Neural cell (in vitro differentiated cells): Measurements from ENCODE around the gene ITGAL. TPM values are rescaled to one million over a fixed set of nuclear protein-coding genes. Genes with fewer than 3 reads are reported as not detected.

Source experiments
- H2AFZ ChIP-seq: fragments of 200-600, 300-800 bp; sonication (generic), shearing (Covaris generic); 2 replicates; pipeline ENCODE4 v1.6.0; 2014; ENCODE audit warnings: low read depth, mild to moderate bottlenecking, antibody characterized with exemption, low read length, moderate library complexity
- H3F3A ChIP-seq: fragments of 200-600 bp; shearing (Covaris generic); 2 replicates; pipeline ENCODE4 v1.6.1; 2016; ENCODE audit warnings: mild to moderate bottlenecking, moderate library complexity, mixed read lengths, antibody characterized with exemption, low read length; ENCODE audit not compliant: insufficient read depth, poor library complexity, severe bottlenecking
- H3K27ac ChIP-seq: fragments of 200-600, 300-800 bp; sonication (generic), shearing (Covaris generic); 2 replicates; pipeline ENCODE4 v1.5.1; 2014; ENCODE audit warnings: mild to moderate bottlenecking, low read length, moderate library complexity
- H3K27me3 ChIP-seq: fragments of 300-800, 200-600 bp; sonication (generic), shearing (Covaris generic); 2 replicates; pipeline ENCODE4 v1.6.0; 2014; ENCODE audit warnings: mild to moderate bottlenecking, low read depth, low read length, moderate library complexity; ENCODE audit not compliant: insufficient read depth
- H3K36me3 ChIP-seq: fragments of 300-800, 200-600 bp; sonication (generic), shearing (Covaris generic); 2 replicates; pipeline ENCODE4 v1.5.1; 2014; ENCODE audit warnings: mild to moderate bottlenecking, antibody characterized with exemption, low read length, moderate library complexity; ENCODE audit not compliant: insufficient read depth
- H3K4me2 ChIP-seq: fragments of 300-800, 200-600 bp; sonication (generic), shearing (Covaris generic); 2 replicates; pipeline ENCODE4 v1.6.0; 2014; ENCODE audit warnings: mild to moderate bottlenecking, low read length
- H3K4me3 ChIP-seq: fragments of 300-800, 200-600 bp; sonication (generic), shearing (Covaris generic); 2 replicates; pipeline ENCODE4 v1.5.1; 2014; ENCODE audit warnings: mild to moderate bottlenecking, low read length, moderate library complexity
- H3K79me2 ChIP-seq: fragments of 200-600 bp; shearing (Covaris generic); replicated peaks from 2 replicates; pipeline ENCODE4 v1.6.0; 2014; ENCODE audit warnings: mild to moderate bottlenecking, low read length, moderate library complexity; ENCODE audit not compliant: insufficient read depth
- H3K9ac ChIP-seq: fragments of 300-800, 200-600 bp; sonication (generic), shearing (Covaris generic); 2 replicates; pipeline ENCODE4 v1.6.1; 2016; ENCODE audit warnings: mild to moderate bottlenecking, low read length, mixed read lengths
- H3K9me2 ChIP-seq: fragments of 200-600 bp; shearing (Covaris generic); 2 replicates; pipeline ENCODE4 v1.6.1; 2016; ENCODE audit warnings: mild to moderate bottlenecking, low read length, mixed read lengths; ENCODE audit not compliant: insufficient read depth
- H3K9me3 ChIP-seq: fragments of 200-600, 300-800 bp; sonication (generic), shearing (Covaris generic); 2 replicates; pipeline ENCODE4 v1.6.1; 2016; ENCODE audit warnings: mild to moderate bottlenecking, mixed run types, low read length, moderate library complexity, mixed read lengths
- H4K20me1 ChIP-seq: fragments of 200-600 bp; shearing (Covaris generic); 2 replicates; pipeline ENCODE4 v1.6.1; 2016; ENCODE audit warnings: mild to moderate bottlenecking, mixed run types; ENCODE audit not compliant: insufficient read depth
- CTCF ChIP-seq: fragments of 450-650 bp; IDR thresholded peaks from 2 replicates; pipeline ENCODE4 v1.5.1; 2014; ENCODE audit warnings: antibody characterized with exemption, mild to moderate bottlenecking, moderate library complexity; ENCODE audit not compliant: poor library complexity, severe bottlenecking
- EP300 ChIP-seq: fragments of 450-650 bp; conservative IDR thresholded peaks from 2 replicates; pipeline ENCODE4 v1.6.1; 2014; ENCODE audit warnings: antibody characterized with exemption, mild to moderate bottlenecking, moderate library complexity; ENCODE audit not compliant: poor library complexity, severe bottlenecking
- EZH2 ChIP-seq: fragments of 200-600, 300-800 bp; shearing (Covaris generic), sonication (generic); IDR thresholded peaks from 2 replicates; pipeline ENCODE4 v1.6.1; 2014; ENCODE audit warnings: antibody characterized with exemption, low read length, borderline replicate concordance, mild to moderate bottlenecking; ENCODE audit not compliant: insufficient read depth, poor library complexity, severe bottlenecking
- MXI1 ChIP-seq: fragments of 450-650 bp; conservative IDR thresholded peaks from 2 replicates; pipeline ENCODE4 v1.6.1; 2014; ENCODE audit warnings: antibody characterized with exemption, mild to moderate bottlenecking; ENCODE audit not compliant: poor library complexity, severe bottlenecking
- POLR2AphosphoS5 ChIP-seq: IDR thresholded peaks from 2 replicates; pipeline ENCODE4 v1.6.1; 2012
- RAD21 ChIP-seq: fragments of 450-650 bp; conservative IDR thresholded peaks from 2 replicates; pipeline ENCODE4 v1.6.1; 2014; ENCODE audit warnings: antibody characterized with exemption, mild to moderate bottlenecking, moderate library complexity
- REST ChIP-seq: IDR thresholded peaks from 2 replicates; pipeline ENCODE4 v1.6.1; 2012; ENCODE audit warnings: borderline replicate concordance
- SMC3 ChIP-seq: fragments of 450-650 bp; conservative IDR thresholded peaks from 2 replicates; pipeline ENCODE4 v1.6.1; 2014; ENCODE audit warnings: antibody characterized with exemption, mild to moderate bottlenecking, moderate library complexity; ENCODE audit not compliant: poor library complexity
- TAF1 ChIP-seq: IDR thresholded peaks from 2 replicates; pipeline ENCODE4 v1.6.1; 2012; ENCODE audit warnings: low read depth
- polyA plus RNA-seq: library from polyadenylated mRNA; depleted of rRNA; stranded (reverse); fragments of >200 nt; gene quantifications from 2 replicates; pipeline ENCODE4 v1.2.3, GENCODE V29; 2014

The ITGAL gene
- polyA plus RNA-seq, 1 donor from 2014 or later = not detected

- Histone ChIP-seq H3K9ac (no peak overlapping the region), H3K4me3 (no peak overlapping the region), H3K9me3 (no peaks in the 10 kb centered on the region), H3K27ac (no peak overlapping the region), H3F3A (no peaks in the 10 kb centered on the region), H3K27me3 (no peaks in the 10 kb centered on the region), H3K36me3 (no peaks in the 10 kb centered on the region), H3K79me2 (peaks cover 4% of the 10 kb centered on the region), H4K20me1 (no peaks in the 10 kb centered on the region), H3K9me2 (no peaks in the 10 kb centered on the region), H3K4me2 (no peak overlapping the region), H2AFZ (no peak overlapping the region)
- TF ChIP-seq EZH2 = no peak
- no peak for TF ChIP-seq EP300
- TF ChIP-seq TAF1 = no peak
- no peak for TF ChIP-seq REST
- TF ChIP-seq MXI1 = no peak
- TF ChIP-seq POLR2AphosphoS5 = no peak
- no peak for TF ChIP-seq CTCF
- no peak for TF ChIP-seq SMC3
- TF ChIP-seq RAD21 = no peak
These were observed 88.7 kb downstream of the ITGAL start for GRCh38 chr16:30561089-30561816.

- Histone ChIP-seq H3K36me3 (no peaks in the 10 kb centered on the region), H3K4me3 (no peak overlapping the region), H2AFZ (no peak overlapping the region), H3K79me2 (no peaks in the 10 kb centered on the region), H3F3A (no peaks in the 10 kb centered on the region), H3K4me2 (no peak overlapping the region), H3K27ac (no peak overlapping the region), H3K9ac (no peak overlapping the region), H3K9me2 (no peaks in the 10 kb centered on the region), H4K20me1 (no peaks in the 10 kb centered on the region), H3K9me3 (no peaks in the 10 kb centered on the region), H3K27me3 (no peaks in the 10 kb centered on the region)
- TF ChIP-seq MXI1 = no peak
- TF ChIP-seq RAD21 = no peak
- TF ChIP-seq REST = no peak
- no peak for TF ChIP-seq CTCF
- TF ChIP-seq EZH2 = no peak
- TF ChIP-seq EP300 = no peak
- no peak for TF ChIP-seq SMC3
- no peak for TF ChIP-seq POLR2AphosphoS5
- no peak for TF ChIP-seq TAF1
These were observed 89.5 kb downstream of the ITGAL start for GRCh38 chr16:30562021-30562420.
